Mesenteric fat pad (tissue), 1 donor: ENCODE data around the gene NEK6. TPM values are rescaled to one million over a fixed set of nuclear protein-coding genes. Genes with fewer than 3 reads are reported as not detected.

ENCODE experiments used
- DNase-seq: peaks from one replicate; pipeline ENCODE4 v3.0.0-alpha.2; 2020; ENCODE audit warnings: low spot score
- total RNA-seq: library from RNA; stranded (reverse); fragmentation: NEBNext Ultra II Directional; extraction: Animal tissue kit (Norgen Biotek cat#: 25700); gene quantifications from one replicate; pipeline ENCODE4 v1.2.1, GENCODE V29; 2021
- donor health status: DM: yes; HTN: yes; CAD: no.

Gene NEK6
- total RNA-seq, 1 donor from 2014 or later: 97.9 TPM

DNA sequence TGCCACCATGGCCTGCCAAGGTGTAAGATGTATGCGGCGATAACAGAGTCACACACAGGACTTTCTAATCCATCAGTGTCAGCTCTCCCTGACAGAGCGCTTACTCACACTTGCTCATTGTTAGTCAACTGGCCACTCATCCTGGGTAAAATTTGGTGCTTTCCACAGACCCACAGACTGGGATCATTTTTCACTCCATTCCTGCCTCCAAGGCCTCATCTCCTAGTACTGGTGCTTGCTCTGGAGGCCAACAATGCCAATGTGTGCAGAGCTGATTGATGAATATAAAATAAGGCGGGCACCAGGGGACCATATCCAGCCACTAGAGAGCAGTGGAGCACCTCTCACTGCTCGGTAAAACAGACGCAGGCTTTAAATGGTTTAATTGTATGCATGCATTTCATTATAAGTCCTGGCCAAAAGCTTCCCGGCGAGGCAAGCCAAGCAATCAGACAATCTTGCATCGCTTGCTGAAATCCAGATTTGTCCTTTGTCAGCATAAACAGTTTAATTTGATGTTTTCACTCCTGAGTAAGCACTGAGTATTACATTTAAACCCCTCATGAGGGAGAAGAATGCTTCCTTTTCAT is 135.2 kb downstream of the NEK6 start:
- no peak for DNase-seq

DNA sequence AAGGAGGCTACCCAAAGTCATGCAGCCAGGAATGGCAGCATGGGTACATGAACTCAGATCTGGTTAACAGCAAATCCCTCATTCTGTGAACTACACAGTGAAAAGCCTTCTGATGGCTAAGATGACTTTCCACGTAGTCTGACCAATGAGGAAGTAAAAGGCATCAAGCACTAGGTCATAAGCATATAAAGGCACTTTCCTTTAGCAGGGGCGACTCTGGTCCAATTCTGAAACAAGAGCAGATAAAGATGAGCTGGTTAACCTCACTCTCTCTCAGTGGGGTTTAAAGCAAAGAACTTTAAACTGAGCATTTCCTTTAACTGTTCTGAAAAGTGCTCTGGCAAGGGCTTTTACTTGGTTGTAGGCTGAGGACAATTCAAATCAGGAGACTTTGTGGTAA is 136.4 kb downstream of the NEK6 start:
- DNase-seq: no peak

DNA sequence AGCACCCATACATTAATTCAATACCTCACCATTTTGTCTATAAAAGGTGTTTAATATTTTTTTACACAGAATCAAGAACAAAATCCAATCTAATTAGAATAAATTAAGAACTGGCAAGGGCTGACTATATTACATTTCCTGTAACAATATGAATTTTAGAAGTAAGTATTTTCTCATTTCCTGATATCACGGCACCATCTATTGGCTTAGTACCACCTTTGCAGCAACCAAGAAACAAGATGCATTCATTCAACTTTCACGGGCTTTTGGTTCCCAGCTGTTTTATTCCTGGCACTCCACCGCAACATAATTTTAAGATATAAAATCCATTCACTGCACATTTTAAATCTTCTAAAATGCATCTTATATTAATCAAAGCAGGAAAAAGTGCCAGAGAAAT is 136.8 kb downstream of the NEK6 start:
- DNase-seq: no peak

DNA sequence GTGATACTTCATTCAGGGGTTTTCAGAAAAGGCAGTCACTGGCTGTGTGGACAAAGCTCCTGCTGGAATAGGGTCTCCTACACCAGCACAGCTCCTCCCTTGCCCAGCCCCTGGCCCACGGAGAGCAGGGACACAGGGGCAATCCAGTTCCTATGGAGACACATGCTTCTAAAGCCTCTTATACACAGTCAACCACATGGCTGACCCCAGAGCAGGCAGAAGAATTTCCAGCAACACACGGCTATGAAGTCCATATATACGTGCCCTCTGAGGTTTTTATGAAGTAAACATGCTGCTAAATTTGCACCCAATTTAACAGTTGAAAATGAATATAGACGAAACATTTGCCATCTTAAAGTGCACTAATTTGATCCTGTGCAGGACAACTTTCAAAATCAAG is 138.1 kb downstream of the NEK6 start:
- no peak for DNase-seq

DNA sequence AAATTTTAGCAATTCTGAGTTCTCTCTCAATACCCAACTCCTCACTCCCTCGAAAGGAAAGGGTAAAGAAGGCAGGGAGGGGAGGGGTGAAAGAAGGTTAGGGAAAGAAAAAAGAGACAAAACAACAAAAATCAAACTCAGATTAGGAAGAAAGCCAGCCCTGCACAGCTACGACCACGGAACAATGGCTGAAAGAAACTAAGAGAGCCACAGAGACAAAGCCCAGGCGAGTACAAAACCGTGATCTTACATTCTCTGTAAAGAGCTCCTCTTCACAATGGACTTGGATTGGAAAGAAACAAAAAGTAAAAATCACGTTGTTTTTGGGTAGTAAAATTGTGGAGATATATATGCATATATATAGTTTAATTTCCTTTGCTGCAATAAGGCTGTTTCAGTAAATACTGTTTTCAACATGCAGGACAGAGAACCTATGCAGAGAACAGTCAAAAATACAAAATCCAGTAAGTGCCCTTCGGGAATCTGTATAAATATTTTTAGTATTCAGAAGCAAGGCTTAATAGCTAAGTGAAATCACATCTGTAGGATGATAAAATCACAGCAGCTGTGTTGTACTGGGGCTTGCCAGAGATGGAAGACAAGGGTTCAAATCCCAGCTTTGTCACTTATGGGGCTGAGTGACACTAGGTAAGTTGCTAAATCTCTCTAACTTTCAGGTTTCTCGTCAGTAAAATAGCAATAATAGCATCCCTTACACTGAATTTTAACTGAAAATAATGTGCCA is 140.6 kb downstream of the NEK6 start:
- DNase-seq: no peak

DNA sequence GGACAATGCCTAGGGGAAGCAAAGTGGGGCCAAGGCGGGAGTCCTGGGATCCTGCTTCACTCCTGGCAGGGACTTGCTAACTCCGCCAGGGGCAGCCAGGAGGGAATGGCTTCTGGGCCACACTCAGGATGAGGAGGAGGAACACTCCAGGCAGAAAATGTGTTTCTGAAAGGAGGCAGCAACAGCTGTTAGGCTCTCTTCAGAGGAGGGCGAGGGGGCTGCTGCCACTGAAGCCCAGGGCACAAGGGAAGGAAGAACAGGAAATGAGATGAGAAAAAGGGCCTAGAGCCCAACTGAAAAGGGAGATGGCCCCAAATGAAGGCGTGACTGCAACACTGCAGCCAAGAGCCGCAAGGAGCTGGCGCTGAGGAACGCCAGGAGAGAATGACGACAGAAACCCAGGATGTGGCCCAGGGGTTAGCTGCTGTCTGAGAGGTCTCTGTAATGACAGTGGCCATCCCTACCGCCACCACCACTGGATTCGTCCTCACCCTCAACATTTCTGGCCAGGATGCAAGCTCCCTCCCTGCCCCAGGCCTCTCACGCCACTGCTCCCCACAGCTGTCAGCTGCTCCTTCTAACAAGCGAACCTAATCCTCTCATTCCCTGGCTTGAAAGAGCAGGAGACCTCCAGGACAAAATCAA is 141.7 kb downstream of the NEK6 start:
- no peak for DNase-seq

DNA sequence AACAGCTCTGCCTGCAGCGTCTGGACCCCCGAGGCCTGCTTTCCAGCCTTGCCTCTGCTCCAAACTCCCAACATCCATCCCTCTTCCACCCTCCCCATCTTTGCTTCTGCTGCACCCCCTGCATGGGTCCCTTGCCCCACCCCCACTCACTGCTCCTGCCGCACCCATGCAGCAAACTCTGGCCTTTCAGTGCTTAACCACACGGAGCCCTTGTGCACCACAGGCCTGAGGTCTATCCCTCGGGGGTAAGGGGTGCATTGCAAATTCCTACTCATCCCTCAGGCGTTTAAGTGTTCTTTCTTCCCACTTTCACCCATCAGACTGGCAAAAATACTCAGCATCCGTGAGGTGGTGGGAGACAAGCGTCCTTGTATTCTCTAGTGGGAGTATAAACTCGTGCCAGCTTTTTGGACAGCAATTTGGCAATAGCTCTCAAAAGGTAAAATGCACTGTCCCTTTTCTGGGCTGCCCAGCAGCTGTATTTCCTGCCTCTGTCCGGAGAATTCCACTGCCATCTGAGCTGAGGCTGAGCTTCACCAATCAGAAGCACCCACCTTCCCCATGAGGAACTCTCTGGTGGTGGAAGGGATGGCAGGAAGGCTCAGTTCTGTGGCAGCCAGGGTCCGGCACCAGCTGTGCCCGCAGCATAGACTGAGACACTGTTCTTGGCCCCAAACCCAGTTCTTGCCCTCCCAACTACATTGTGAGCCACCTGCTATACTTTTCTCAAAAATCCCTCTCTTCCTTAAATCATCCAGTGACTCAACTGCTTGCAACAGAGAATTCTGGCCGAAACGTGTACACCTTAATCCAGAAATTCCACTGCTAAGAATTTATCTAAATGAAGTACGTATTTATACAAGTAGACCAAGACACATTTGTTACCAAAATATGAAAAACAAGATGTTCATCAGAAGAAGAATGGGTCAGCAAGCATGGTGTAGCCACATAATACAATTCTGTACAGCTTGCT is 142.5 kb downstream of the NEK6 start:
- DNase-seq: no peak

Other genes with a start within 250 kb of the NEK6 start
- 0.80 TPM for gene LHX2, start 246.2 kb upstream of the NEK6 start, total RNA-seq
- 114 TPM for gene PSMB7, start 157.5 kb downstream of the NEK6 start, total RNA-seq
- gene ADGRD2, start 192.5 kb downstream of the NEK6 start, total RNA-seq: not detected
- gene NR5A1, start 249.4 kb downstream of the NEK6 start, total RNA-seq: not detected